OCI-LY7 (cell line): ENCODE results near the gene SLC41A1. TPM values are rescaled to one million over a fixed set of nuclear protein-coding genes. Genes with fewer than 3 reads are reported as not detected.

Source experiments
- BruUV-seq: library from RNA; stranded (reverse); fragments of 400-500 nt; replicated peaks from 2 replicates; lab custom pipeline; 2021; lab: Mats Ljungman, UMichigan
- CTCF ChIA-PET: fragments of 300-600 bp; sonication (Branson Sonifier 250); formaldehyde crosslinking; loops from one replicate; lab custom pipeline; 2022; ENCODE audit warnings: antibody characterized with exemption; ENCODE audit not compliant: unreplicated experiment; lab: Charles Lee
- POLR2A ChIA-PET: fragments of 300-600 bp; sonication (Branson Sonifier 250); formaldehyde crosslinking; loops from one replicate; lab custom pipeline; 2022; ENCODE audit warnings: antibody characterized with exemption; lab: Charles Lee
- DNase-seq: peaks from one replicate; pipeline ENCODE4 v3.0.0-alpha.2; 2015; ENCODE audit warnings: low spot score
- H2AFZ ChIP-seq: fragments of 200-600 bp; sonication (generic), shearing (Covaris generic); 2 replicates; pipeline ENCODE4 v1.6.1; 2014; ENCODE audit warnings: mild to moderate bottlenecking, antibody characterized with exemption, low read length, moderate library complexity
- H3K27ac ChIP-seq: fragments of 200-600 bp; sonication (generic); 2 replicates; pipeline ENCODE4 v1.5.1; 2014; ENCODE audit warnings: mixed run types, low read depth, mild to moderate bottlenecking, moderate library complexity, low read length, inconsistent platforms; ENCODE audit not compliant: poor library complexity, severe bottlenecking
- H3K36me3 ChIP-seq: fragments of 200-600 bp; sonication (generic); 2 replicates; pipeline ENCODE4 v1.6.1; 2014; ENCODE audit warnings: mild to moderate bottlenecking, antibody characterized with exemption, low read length, moderate library complexity, mixed read lengths; ENCODE audit not compliant: insufficient read depth
- H3K4me1 ChIP-seq: fragments of 200-600 bp; sonication (generic); 2 replicates; pipeline ENCODE4 v1.5.1; 2014; ENCODE audit warnings: mild to moderate bottlenecking, low read length; ENCODE audit not compliant: insufficient read depth, poor library complexity, severe bottlenecking
- H3K4me2 ChIP-seq: fragments of 200-600 bp; sonication (generic); 2 replicates; pipeline ENCODE4 v1.6.1; 2014; ENCODE audit warnings: mild to moderate bottlenecking, low read length
- H3K4me3 ChIP-seq: fragments of 200-600 bp; sonication (generic); 2 replicates; pipeline ENCODE4 v1.5.1; 2014; ENCODE audit warnings: mild to moderate bottlenecking, low read depth, low read length; ENCODE audit not compliant: poor library complexity, severe bottlenecking
- H3K79me2 ChIP-seq: fragments of 200-600 bp; sonication (generic); 2 replicates; pipeline ENCODE4 v1.6.1; 2016; ENCODE audit warnings: low read depth, mild to moderate bottlenecking, low read length, moderate library complexity, mixed read lengths; ENCODE audit not compliant: insufficient read depth
- H3K9me2 ChIP-seq: fragments of 200-600 bp; sonication (generic); 2 replicates; pipeline ENCODE4 v1.6.1; 2016; ENCODE audit warnings: mild to moderate bottlenecking, low read length, mixed read lengths; ENCODE audit not compliant: insufficient read depth
- H3K9me3 ChIP-seq: fragments of 200-600 bp; sonication (generic); 2 replicates; pipeline ENCODE4 v1.6.1; 2014; ENCODE audit warnings: mild to moderate bottlenecking, mixed run types, low read length, mixed read lengths
- H4K20me1 ChIP-seq: fragments of 200-600 bp; sonication (generic); 2 replicates; pipeline ENCODE4 v1.6.1; 2014; ENCODE audit warnings: mild to moderate bottlenecking, antibody characterized with exemption, low read length, moderate library complexity, mixed read lengths; ENCODE audit not compliant: insufficient read depth
- EZH2phosphoT487 ChIP-seq: fragments of 200-600 bp; sonication (generic); IDR thresholded peaks from 2 replicates; pipeline ENCODE4 v1.6.1; 2018; ENCODE audit warnings: low read depth, borderline replicate concordance, mild to moderate bottlenecking, mixed run types, antibody characterized with exemption, low read length, moderate library complexity, mixed read lengths
- intact Hi-C: fragments of 100-400 bp; cut with micrococcal nuclease; formaldehyde crosslinking; loops from one replicate; pipeline ENCODE4 v1.10.0; 2022; ENCODE audit not compliant: unreplicated experiment
- total RNA-seq, 2 experiments: library from RNA; depleted of rRNA in 1 of 2; stranded (reverse); fragments of >200 nt in 1 of 2; shearing (Covaris generic) in 1 of 2; gene quantifications; 2 replicates each; pipeline ENCODE4 v1.2.3, GENCODE V29; 2014 to 2022
- TF ChIP-seq, protein P1 (sequence below): fragments of 200-600 bp; sonication (generic); conservative IDR thresholded peaks from 2 replicates; pipeline ENCODE4 v1.5.1; 2014; ENCODE audit warnings: mild to moderate bottlenecking, antibody characterized with exemption, low read length, moderate library complexity, mixed read lengths

SLC41A1 gene
- total RNA-seq, 2 experiments from 2014 or later: 3.2 to 8.2 TPM

DNA sequence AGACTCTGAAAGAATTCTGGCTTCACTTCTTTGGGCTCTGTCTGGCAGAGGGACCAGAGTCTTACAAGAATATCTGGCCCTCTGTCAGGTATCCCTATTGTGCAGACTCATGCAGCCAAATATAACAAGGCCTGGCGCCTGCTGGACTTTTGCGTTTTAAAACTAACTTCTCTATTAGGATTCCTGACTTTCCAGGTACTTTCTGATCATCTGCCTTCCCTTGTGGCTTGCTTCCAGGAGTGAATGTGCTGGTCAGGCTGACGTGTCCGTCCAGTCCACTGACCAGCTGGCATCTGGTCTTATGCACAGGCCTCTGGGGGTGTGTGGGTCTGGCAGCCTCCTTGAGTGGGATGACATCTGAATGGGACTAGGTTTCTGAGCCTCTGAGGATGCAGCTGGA lies 29.1 kb downstream of the SLC41A1 start:
- H3K4me2 ChIP-seq: no peak overlapping the region
- H3K9me3 ChIP-seq: no peaks in the 10 kb centered on the region
- no peaks in the 10 kb centered on the region for H3K36me3 ChIP-seq
- POLR2A ChIA-PET: no interaction called here
- no peaks in the 10 kb centered on the region for H3K79me2 ChIP-seq
- BruUV-seq: no TSS peak
- no peaks in the 10 kb centered on the region for H3K9me2 ChIP-seq
- H2AFZ ChIP-seq: no peak overlapping the region
- TF ChIP-seq, protein P1, sequence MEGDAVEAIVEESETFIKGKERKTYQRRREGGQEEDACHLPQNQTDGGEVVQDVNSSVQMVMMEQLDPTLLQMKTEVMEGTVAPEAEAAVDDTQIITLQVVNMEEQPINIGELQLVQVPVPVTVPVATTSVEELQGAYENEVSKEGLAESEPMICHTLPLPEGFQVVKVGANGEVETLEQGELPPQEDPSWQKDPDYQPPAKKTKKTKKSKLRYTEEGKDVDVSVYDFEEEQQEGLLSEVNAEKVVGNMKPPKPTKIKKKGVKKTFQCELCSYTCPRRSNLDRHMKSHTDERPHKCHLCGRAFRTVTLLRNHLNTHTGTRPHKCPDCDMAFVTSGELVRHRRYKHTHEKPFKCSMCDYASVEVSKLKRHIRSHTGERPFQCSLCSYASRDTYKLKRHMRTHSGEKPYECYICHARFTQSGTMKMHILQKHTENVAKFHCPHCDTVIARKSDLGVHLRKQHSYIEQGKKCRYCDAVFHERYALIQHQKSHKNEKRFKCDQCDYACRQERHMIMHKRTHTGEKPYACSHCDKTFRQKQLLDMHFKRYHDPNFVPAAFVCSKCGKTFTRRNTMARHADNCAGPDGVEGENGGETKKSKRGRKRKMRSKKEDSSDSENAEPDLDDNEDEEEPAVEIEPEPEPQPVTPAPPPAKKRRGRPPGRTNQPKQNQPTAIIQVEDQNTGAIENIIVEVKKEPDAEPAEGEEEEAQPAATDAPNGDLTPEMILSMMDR: no peak
- no peak for TF ChIP-seq EZH2phosphoT487
- no peaks in the 10 kb centered on the region for H3K4me1 ChIP-seq
- no peak overlapping the region for H3K4me3 ChIP-seq
- CTCF ChIA-PET: no interaction called here
- intact Hi-C loops: no loop called here
- no peaks in the 10 kb centered on the region for H4K20me1 ChIP-seq
- H3K27ac ChIP-seq: no peak overlapping the region
- DNase-seq: no peak

DNA sequence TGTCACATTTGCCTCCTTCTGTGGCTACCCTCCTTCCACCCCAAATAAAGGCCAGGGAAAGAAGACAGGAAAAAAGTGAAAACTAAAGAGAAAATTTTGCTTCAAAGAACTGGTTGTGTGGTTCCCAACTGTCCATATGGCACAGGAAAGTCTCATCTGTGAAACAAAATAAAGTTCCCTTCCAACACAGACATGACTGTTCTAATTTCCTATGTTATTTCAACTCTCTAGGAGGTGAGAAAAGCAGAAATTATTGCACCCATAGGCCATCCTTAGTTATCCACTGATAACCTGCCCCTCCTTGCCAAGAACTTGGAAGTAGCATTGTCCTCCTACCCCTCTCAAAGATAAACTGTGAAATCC lies 29.6 kb downstream of the SLC41A1 start:
- no peak overlapping the region for H3K27ac ChIP-seq
- no peaks in the 10 kb centered on the region for H3K79me2 ChIP-seq
- no peak for DNase-seq
- intact Hi-C loops: no loop called here
- TF ChIP-seq, protein P1: no peak
- no peaks in the 10 kb centered on the region for H3K9me2 ChIP-seq
- ChIA-PET CTCF (no interaction called here), POLR2A (no interaction called here)
- no peak overlapping the region for H3K4me2 ChIP-seq
- no peak overlapping the region for H3K4me3 ChIP-seq
- H2AFZ ChIP-seq: no peak overlapping the region
- no TSS peak for BruUV-seq
- no peaks in the 10 kb centered on the region for H3K4me1 ChIP-seq
- no peaks in the 10 kb centered on the region for H3K36me3 ChIP-seq
- H4K20me1 ChIP-seq: no peaks in the 10 kb centered on the region
- no peaks in the 10 kb centered on the region for H3K9me3 ChIP-seq

DNA sequence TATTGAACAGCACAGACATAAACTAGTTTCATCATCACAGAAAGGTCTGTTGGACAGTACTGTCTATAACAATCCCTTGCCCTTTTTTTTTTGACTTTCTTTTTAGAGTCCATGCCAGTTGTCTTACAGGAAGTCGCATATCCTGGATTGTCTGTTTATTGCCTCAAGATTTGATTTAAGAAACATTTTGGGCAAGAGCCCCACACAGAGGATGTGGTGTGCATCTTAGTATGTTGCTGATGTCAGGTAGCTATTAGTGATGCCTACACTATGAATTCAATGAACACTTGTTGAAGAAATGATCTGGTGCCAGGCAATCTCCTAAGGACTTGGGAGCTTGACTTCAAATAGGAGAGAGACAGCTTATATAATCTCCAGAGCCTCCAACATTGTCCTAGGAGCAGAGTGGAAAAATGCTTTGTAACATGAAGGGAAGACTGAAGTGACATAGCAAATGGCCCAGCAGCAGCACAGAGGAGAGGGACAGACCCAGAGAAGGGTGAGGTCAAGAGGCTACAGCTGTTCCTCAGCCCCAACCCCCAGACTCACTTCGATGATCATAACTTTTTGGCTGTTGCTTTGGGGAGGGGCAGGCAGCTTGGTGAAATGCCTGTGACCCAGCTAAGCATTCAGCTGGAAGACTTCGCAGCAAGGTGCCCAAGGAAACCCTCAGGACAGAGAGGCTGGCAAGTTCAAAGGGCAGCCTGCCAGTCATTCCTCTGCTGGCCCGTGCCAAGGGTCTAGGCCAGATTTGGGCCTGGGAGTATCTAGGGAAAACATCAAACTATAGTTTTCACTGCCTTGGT lies 30.2 kb downstream of the SLC41A1 start:
- no TSS peak for BruUV-seq
- Histone ChIP-seq H3K36me3 (no peaks in the 10 kb centered on the region), H3K27ac (no peak overlapping the region), H3K4me3 (no peak overlapping the region), H3K9me2 (no peaks in the 10 kb centered on the region), H3K4me1 (no peaks in the 10 kb centered on the region), H2AFZ (no peak overlapping the region), H3K9me3 (no peaks in the 10 kb centered on the region), H3K4me2 (no peak overlapping the region), H4K20me1 (no peaks in the 10 kb centered on the region), H3K79me2 (no peaks in the 10 kb centered on the region)
- DNase-seq: peak; percentile 13
- intact Hi-C loops: no loop called here
- ChIA-PET CTCF (no interaction called here), POLR2A (interaction anchor here (0.7 kb wide), 1 partner anchor 432 kb away, joined by 5 read pairs; no protein-coding TSS in a partner anchor)
- TF ChIP-seq EZH2phosphoT487: no peak
- TF ChIP-seq, protein P1: no peak
